ENCODE data around the gene COL15A1. TPM values are rescaled to one million over a fixed set of nuclear protein-coding genes. Genes with fewer than 3 reads are reported as not detected.

The COL15A1 gene
- total RNA-seq, 1 experiment from 2014 or later = not detected

GRCh38 chr9:99079542-99079941, 135.8 kb downstream of the COL15A1 start:
- Mint-ChIP-seq H3K4me1 (ENCODE audit: insufficient read depth, unreplicated experiment) (no peaks in the 10 kb centered on the region), H3K9me3 (ENCODE audit: unreplicated experiment) (no peaks in the 10 kb centered on the region), H3K27ac (ENCODE audit: low read depth, unreplicated experiment) (no peak overlapping the region), H3K4me3 (ENCODE audit: unreplicated experiment) (no peak overlapping the region), H3K27me3 (ENCODE audit: insufficient read depth, unreplicated experiment) (peaks cover 44% of the 10 kb centered on the region), H3K36me3 (ENCODE audit: insufficient read depth, unreplicated experiment) (no peaks in the 10 kb centered on the region)
- no peak for DNase-seq (ENCODE audit: unreplicated experiment)
- intact Hi-C loops (cut with micrococcal nuclease) = no loop called here
- POLR2A ChIA-PET = interaction anchor here (1.1 kb wide), 1 partner anchor 25 kb away, joined by 3 read pairs; the partner anchor contains the start of gene TGFBR1
- CTCF ChIA-PET = interaction anchor here (0.6 kb wide), 1 partner anchor 77 kb away, joined by 4 read pairs; no protein-coding TSS in a partner anchor
- no TSS peak for BruUV-seq (replicated peaks)
- TF ChIP-seq CTCF (IDR thresholded peaks at IDR 0.05; ENCODE audit: unreplicated experiment) = no peak

GRCh38 chr9:99083051-99083450, 139.3 kb downstream of the COL15A1 start:
- H3K27me3 Mint-ChIP-seq (ENCODE audit: insufficient read depth, unreplicated experiment) = peaks cover 33% of the 10 kb centered on the region
- intact Hi-C loops (cut with micrococcal nuclease) = no loop called here
- H3K9me3 Mint-ChIP-seq (ENCODE audit: unreplicated experiment) = no peaks in the 10 kb centered on the region
- H3K27ac Mint-ChIP-seq (ENCODE audit: low read depth, unreplicated experiment) = no peak overlapping the region
- TF ChIP-seq CTCF (IDR thresholded peaks at IDR 0.05; ENCODE audit: unreplicated experiment) = no peak
- no peaks in the 10 kb centered on the region for H3K36me3 Mint-ChIP-seq (ENCODE audit: insufficient read depth, unreplicated experiment)
- ChIA-PET CTCF (interaction anchor here (0.7 to 1.5 kb wide), 2 partner anchors 87 to 107 kb away, joined by 3 to 4 read pairs; no protein-coding TSS in a partner anchor), POLR2A (interaction anchor here (0.6 to 1.2 kb wide), 2 partner anchors 22 to 39 kb away, joined by 3 read pairs; partner anchors contain the start of gene TGFBR1)
- no TSS peak for BruUV-seq (replicated peaks)
- H3K4me1 Mint-ChIP-seq (ENCODE audit: insufficient read depth, unreplicated experiment) = no peaks in the 10 kb centered on the region
- H3K4me3 Mint-ChIP-seq (ENCODE audit: unreplicated experiment) = no peak overlapping the region
- DNase-seq (ENCODE audit: unreplicated experiment) = no peak

- Mint-ChIP-seq H3K4me1 (ENCODE audit: insufficient read depth, unreplicated experiment) (no peaks in the 10 kb centered on the region), H3K4me3 (ENCODE audit: unreplicated experiment) (no peak overlapping the region), H3K27ac (ENCODE audit: low read depth, unreplicated experiment) (no peak overlapping the region), H3K27me3 (ENCODE audit: insufficient read depth, unreplicated experiment) (peaks cover 16% of the 10 kb centered on the region), H3K36me3 (ENCODE audit: insufficient read depth, unreplicated experiment) (no peaks in the 10 kb centered on the region), H3K9me3 (ENCODE audit: unreplicated experiment) (no peaks in the 10 kb centered on the region)
- no peak for TF ChIP-seq CTCF (IDR thresholded peaks at IDR 0.05; ENCODE audit: unreplicated experiment)
- ChIA-PET POLR2A (no interaction called here), CTCF (interaction anchor here (0.6 to 0.7 kb wide), 2 partner anchors 227 to 312 kb away, joined by 3 to 4 read pairs; no protein-coding TSS in a partner anchor)
- peak; percentile 22 for DNase-seq (ENCODE audit: unreplicated experiment)
- intact Hi-C loops (cut with micrococcal nuclease) = no loop called here
- no TSS peak for BruUV-seq (replicated peaks)
Observed at GRCh38 chr9:99085949-99086948, 142.5 kb downstream of the COL15A1 start.

GRCh38 chr9:99087462-99087861, 143.8 kb downstream of the COL15A1 start:
- no peak overlapping the region for H3K4me3 Mint-ChIP-seq (ENCODE audit: unreplicated experiment)
- H3K27ac Mint-ChIP-seq (ENCODE audit: low read depth, unreplicated experiment) = no peak overlapping the region

More at GRCh38 chr9:99087462-99087861, 143.8 kb downstream of the COL15A1 start:
- DNase-seq (ENCODE audit: unreplicated experiment) = no peak
- intact Hi-C loops (cut with micrococcal nuclease) = no loop called here
- Mint-ChIP-seq H3K36me3 (ENCODE audit: insufficient read depth, unreplicated experiment) (no peaks in the 10 kb centered on the region), H3K9me3 (ENCODE audit: unreplicated experiment) (no peaks in the 10 kb centered on the region), H3K27me3 (ENCODE audit: insufficient read depth, unreplicated experiment) (peaks cover 15% of the 10 kb centered on the region), H3K4me1 (ENCODE audit: insufficient read depth, unreplicated experiment) (no peaks in the 10 kb centered on the region)
- CTCF ChIA-PET = no interaction called here
- no TSS peak for BruUV-seq (replicated peaks)
- POLR2A ChIA-PET = no interaction called here
- TF ChIP-seq CTCF (IDR thresholded peaks at IDR 0.05; ENCODE audit: unreplicated experiment) = no peak

All from MCF 10A (cell line).